Measurements from ENCODE around the gene INVS. TPM values are rescaled to one million over a fixed set of nuclear protein-coding genes. Genes with fewer than 3 reads are reported as not detected.

Gene INVS
- total RNA-seq, 2 donors from 2014 or later = 12.2 to 15.5 TPM

- Mint-ChIP-seq H3K4me1 (ENCODE audit: low read depth) (no peaks in the 10 kb centered on the region), H3K9me3 (peaks cover 6 to 7% of the 10 kb centered on the region in 2 donors), H3K27me3 (ENCODE audit: low read depth) (no peaks in the 10 kb centered on the region), H3K36me3 (ENCODE audit: insufficient read depth in 2 of 2) (peaks cover 9 to 11% of the 10 kb centered on the region in 2 donors), H3K4me3 (no peak overlapping the region), H3K27ac (no peak overlapping the region)
- DNase-seq = no peak
- no peak for ATAC-seq (replicated peaks in 1 of 2)
These were observed 97.2 kb downstream of the INVS start for GRCh38 chr9:100196215-100196614.

- peaks cover 4 to 5% of the 10 kb centered on the region in 2 donors for H3K36me3 Mint-ChIP-seq (ENCODE audit: insufficient read depth in 2 of 2)
- no peaks in the 10 kb centered on the region for H3K27me3 Mint-ChIP-seq (ENCODE audit: low read depth)
- ATAC-seq (replicated peaks in 1 of 2) (no peak), DNase-seq (no peak)
- H3K4me1 Mint-ChIP-seq (ENCODE audit: low read depth) = no peaks in the 10 kb centered on the region
- H3K4me3 Mint-ChIP-seq = no peak overlapping the region
- H3K27ac Mint-ChIP-seq = no peak overlapping the region
- H3K9me3 Mint-ChIP-seq = peaks cover 1 to 3% of the 10 kb centered on the region in 2 donors
These were observed 97.8 kb downstream of the INVS start for GRCh38 chr9:100196828-100197227.

- H3K36me3 Mint-ChIP-seq (ENCODE audit: insufficient read depth in 2 of 2) = peaks cover 3 to 4% of the 10 kb centered on the region in 2 donors
- no peak for ATAC-seq (replicated peaks in 1 of 2)
- no peaks in the 10 kb centered on the region for H3K27me3 Mint-ChIP-seq (ENCODE audit: low read depth)
- H3K27ac Mint-ChIP-seq = no peak overlapping the region
- H3K9me3 Mint-ChIP-seq = no peaks in the 10 kb centered on the region
- no peak for DNase-seq
- no peak overlapping the region for H3K4me3 Mint-ChIP-seq
- H3K4me1 Mint-ChIP-seq (ENCODE audit: low read depth) = no peaks in the 10 kb centered on the region
These were observed 98.5 kb downstream of the INVS start for GRCh38 chr9:100197553-100197952.

- no peak for DNase-seq
- Mint-ChIP-seq H3K4me3 (no peak overlapping the region), H3K27me3 (ENCODE audit: low read depth) (no peaks in the 10 kb centered on the region), H3K27ac (no peak overlapping the region), H3K36me3 (ENCODE audit: insufficient read depth in 2 of 2) (peaks cover 0 to 3% of the 10 kb centered on the region in 2 donors), H3K9me3 (no peaks in the 10 kb centered on the region), H3K4me1 (ENCODE audit: low read depth) (no peaks in the 10 kb centered on the region)
- ATAC-seq (replicated peaks in 1 of 2) = no peak
These were observed 103.8 kb downstream of the INVS start for GRCh38 chr9:100202806-100203205.

- ATAC-seq (replicated peaks in 1 of 2) (no peak), DNase-seq (no peak)
These were observed 105.8 kb downstream of the INVS start for GRCh38 chr9:100204796-100205195.

GRCh38 chr9:100206899-100207298, 107.9 kb downstream of the INVS start:
- H3K36me3 Mint-ChIP-seq (ENCODE audit: insufficient read depth in 2 of 2) = no peaks in the 10 kb centered on the region
- no peaks in the 10 kb centered on the region for H3K27me3 Mint-ChIP-seq (ENCODE audit: low read depth)
- H3K4me1 Mint-ChIP-seq (ENCODE audit: low read depth) = peaks cover 10% of the 10 kb centered on the region
- no peak for ATAC-seq (replicated peaks in 1 of 2)
- no peak for DNase-seq
- no peak overlapping the region for H3K27ac Mint-ChIP-seq
- no peaks in the 10 kb centered on the region for H3K9me3 Mint-ChIP-seq
- no peak overlapping the region for H3K4me3 Mint-ChIP-seq

More at GRCh38 chr9:100204796-100205195, 105.8 kb downstream of the INVS start:
- peaks cover 3% of the 10 kb centered on the region for H3K4me1 Mint-ChIP-seq (ENCODE audit: low read depth)
- H3K4me3 Mint-ChIP-seq = no peak overlapping the region
- H3K27ac Mint-ChIP-seq = no peak overlapping the region
- no peaks in the 10 kb centered on the region for H3K9me3 Mint-ChIP-seq
- no peaks in the 10 kb centered on the region for H3K27me3 Mint-ChIP-seq (ENCODE audit: low read depth)
- H3K36me3 Mint-ChIP-seq (ENCODE audit: insufficient read depth in 2 of 2) = peaks cover 0 to 2% of the 10 kb centered on the region in 2 donors

GRCh38 chr9:100208673-100209072, 109.6 kb downstream of the INVS start:
- Mint-ChIP-seq H3K27me3 (ENCODE audit: low read depth) (no peaks in the 10 kb centered on the region), H3K4me1 (ENCODE audit: low read depth) (peaks cover 10% of the 10 kb centered on the region), H3K4me3 (no peak overlapping the region), H3K9me3 (no peaks in the 10 kb centered on the region), H3K27ac (no peak overlapping the region), H3K36me3 (ENCODE audit: insufficient read depth in 2 of 2) (no peaks in the 10 kb centered on the region)
- ATAC-seq (replicated peaks in 1 of 2) (no peak), DNase-seq (no peak)

GRCh38 chr9:100211476-100211875, 112.4 kb downstream of the INVS start:
- H3K9me3 Mint-ChIP-seq = no peaks in the 10 kb centered on the region
- peaks cover 10% of the 10 kb centered on the region for H3K4me1 Mint-ChIP-seq (ENCODE audit: low read depth)
- H3K4me3 Mint-ChIP-seq = no peak overlapping the region
- DNase-seq (no peak), ATAC-seq (replicated peaks in 1 of 2) (no peak)
- H3K27ac Mint-ChIP-seq = no peak overlapping the region
- no peaks in the 10 kb centered on the region for H3K36me3 Mint-ChIP-seq (ENCODE audit: insufficient read depth in 2 of 2)
- no peaks in the 10 kb centered on the region for H3K27me3 Mint-ChIP-seq (ENCODE audit: low read depth)

GRCh38 chr9:100213730-100214477, 114.9 kb downstream of the INVS start:
- Mint-ChIP-seq H3K27ac (no peak overlapping the region), H3K27me3 (ENCODE audit: low read depth) (no peaks in the 10 kb centered on the region), H3K9me3 (no peaks in the 10 kb centered on the region), H3K36me3 (ENCODE audit: insufficient read depth in 2 of 2) (no peaks in the 10 kb centered on the region), H3K4me3 (no peak overlapping the region), H3K4me1 (ENCODE audit: low read depth) (peaks cover 14% of the 10 kb centered on the region)
- DNase-seq (no peak), ATAC-seq (replicated peaks in 1 of 2) (no peak)

- Mint-ChIP-seq H3K4me1 (ENCODE audit: low read depth) (peaks cover 12% of the 10 kb centered on the region), H3K4me3 (no peak overlapping the region), H3K27ac (no peak overlapping the region), H3K9me3 (no peaks in the 10 kb centered on the region), H3K27me3 (ENCODE audit: low read depth) (no peaks in the 10 kb centered on the region), H3K36me3 (ENCODE audit: insufficient read depth in 2 of 2) (no peaks in the 10 kb centered on the region)
- ATAC-seq (replicated peaks in 1 of 2) (peak; percentile 69 to 79), DNase-seq (peak; percentile 63 to 75)
These were observed 117.2 kb downstream of the INVS start for GRCh38 chr9:100216178-100216787.

- Mint-ChIP-seq H3K4me1 (ENCODE audit: low read depth) (peaks cover 12% of the 10 kb centered on the region), H3K36me3 (ENCODE audit: insufficient read depth in 2 of 2) (no peaks in the 10 kb centered on the region), H3K4me3 (no peak overlapping the region), H3K9me3 (no peaks in the 10 kb centered on the region), H3K27ac (no peak overlapping the region), H3K27me3 (ENCODE audit: low read depth) (no peaks in the 10 kb centered on the region)
- ATAC-seq (replicated peaks in 1 of 2) (no peak), DNase-seq (no peak)
These were observed 118.5 kb downstream of the INVS start for GRCh38 chr9:100217536-100217935.

GRCh38 chr9:100219347-100219746, 120.3 kb downstream of the INVS start:
- ATAC-seq (replicated peaks in 1 of 2) = peak; percentile 39 to 80
- H3K27ac Mint-ChIP-seq = peak overlapping the region; percentile 79

GRCh38 chr9:100220936-100221335, 121.9 kb downstream of the INVS start:
- H3K4me1 Mint-ChIP-seq (ENCODE audit: low read depth) = peaks cover 12% of the 10 kb centered on the region

More at GRCh38 chr9:100219347-100219746, 120.3 kb downstream of the INVS start:
- Mint-ChIP-seq H3K4me1 (ENCODE audit: low read depth) (peaks cover 12% of the 10 kb centered on the region), H3K4me3 (no peak overlapping the region), H3K36me3 (ENCODE audit: insufficient read depth in 2 of 2) (no peaks in the 10 kb centered on the region), H3K9me3 (no peaks in the 10 kb centered on the region), H3K27me3 (ENCODE audit: low read depth) (no peaks in the 10 kb centered on the region)
- DNase-seq = no peak

More at GRCh38 chr9:100220936-100221335, 121.9 kb downstream of the INVS start:
- DNase-seq (no peak), ATAC-seq (replicated peaks in 1 of 2) (no peak)
- H3K27ac Mint-ChIP-seq = no peak overlapping the region
- H3K9me3 Mint-ChIP-seq = no peaks in the 10 kb centered on the region
- H3K36me3 Mint-ChIP-seq (ENCODE audit: insufficient read depth in 2 of 2) = no peaks in the 10 kb centered on the region
- H3K4me3 Mint-ChIP-seq = no peak overlapping the region
- no peaks in the 10 kb centered on the region for H3K27me3 Mint-ChIP-seq (ENCODE audit: low read depth)

All from activated T-cell treated with anti-CD3 and anti-CD28 coated beads, Interleukin-2, amount 50 U/mL, for 72 hours (primary cell).